Ishikawa (cell line): ENCODE measurements around the gene DLK2.

Experiments
- CEBPB ChIP-seq: IDR thresholded peaks from 2 replicates; pipeline ENCODE4 v1.6.1; 2012
- CREB1 ChIP-seq: IDR thresholded peaks from 2 replicates; pipeline ENCODE4 v1.6.1; 2012; ENCODE audit warnings: low read depth
- EP300 ChIP-seq: IDR thresholded peaks from 2 replicates; pipeline ENCODE4 v1.6.1; 2012; ENCODE audit warnings: borderline replicate concordance
- NFIC ChIP-seq: IDR thresholded peaks from 2 replicates; pipeline ENCODE4 v1.6.1; 2012
- REST ChIP-seq: IDR thresholded peaks from 2 replicates; pipeline ENCODE4 v1.6.1; 2012; ENCODE audit warnings: low read depth, mild to moderate bottlenecking
- TF ChIP-seq, protein P1 (sequence below): IDR thresholded peaks from 2 replicates; pipeline ENCODE4 v1.6.1; 2012

- TF ChIP-seq CEBPB (no peak), EP300 (no peak), CREB1 (no peak), REST (no peak), NFIC (no peak)
- TF ChIP-seq, protein P1, sequence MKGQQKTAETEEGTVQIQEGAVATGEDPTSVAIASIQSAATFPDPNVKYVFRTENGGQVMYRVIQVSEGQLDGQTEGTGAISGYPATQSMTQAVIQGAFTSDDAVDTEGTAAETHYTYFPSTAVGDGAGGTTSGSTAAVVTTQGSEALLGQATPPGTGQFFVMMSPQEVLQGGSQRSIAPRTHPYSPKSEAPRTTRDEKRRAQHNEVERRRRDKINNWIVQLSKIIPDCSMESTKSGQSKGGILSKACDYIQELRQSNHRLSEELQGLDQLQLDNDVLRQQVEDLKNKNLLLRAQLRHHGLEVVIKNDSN: no peak
Measured at GRCh38 chr6:43460032-43460431, 4.7 kb upstream of the DLK2 start.
